ENCODE measurements around the gene PIK3CG. TPM values are rescaled to one million over a fixed set of nuclear protein-coding genes. Genes with fewer than 3 reads are reported as not detected.

The PIK3CG gene
- total and polyA plus RNA-seq, 10 of the 15 experiments (the other 5 are each of a cell fraction or from before 2014, with no cell fraction given) = 0.79 to 7.6 (median 5.2) TPM

DNA sequence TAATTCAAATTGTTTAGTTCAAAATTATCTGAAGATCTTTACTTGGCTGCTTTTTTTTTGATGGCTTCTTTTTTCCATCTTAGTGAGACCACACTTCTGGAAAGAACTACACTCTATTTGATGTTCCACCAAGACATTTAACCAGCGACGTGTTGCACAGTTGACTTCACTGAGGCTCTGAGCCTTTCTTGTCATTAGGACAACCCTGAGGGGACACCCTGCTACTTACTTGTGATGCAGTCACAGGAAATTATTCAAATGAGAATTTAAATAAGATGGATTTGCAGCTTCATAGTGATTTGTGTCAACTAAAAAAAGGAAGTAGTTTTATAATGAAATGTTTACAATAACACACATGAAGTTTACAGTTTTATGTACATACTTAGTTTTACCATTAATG, 25.6 kb upstream of the PIK3CG start:
- 0% methylated on average over 2 of the region's 2 CpGs for WGBS (ENCODE audit: insufficient coverage, insufficient replicate concordance, low lambda C conversion rate, missing lambda C conversion rate)

GRCh38 chr7:106840342-106840741, 24.7 kb upstream of the PIK3CG start:
- Histone ChIP-seq H3K4me2 (ENCODE audit: control insufficient read depth, insufficient read depth) (no peak overlapping the region), H4K20me1 (ENCODE audit: control insufficient read depth, insufficient read depth) (no peaks in the 10 kb centered on the region), H3K4me1 (ENCODE audit: control insufficient read depth, insufficient read depth, low read length) (no peaks in the 10 kb centered on the region), H3K79me2 (ENCODE audit: control insufficient read depth, insufficient read depth, low read length) (no peaks in the 10 kb centered on the region), H3K27me3 (replicated peaks in 1 of 2; ENCODE audit: control insufficient read depth in 2 of 2, insufficient read depth in 2 of 2, low read length in 1 of 2) (peaks cover 0 to 2% of the 10 kb centered on the region in 2 experiments; a peak in 2 of 4 replicates), H3K27ac (ENCODE audit: control insufficient read depth, insufficient read depth) (no peak overlapping the region), H3K4me3 (no peak overlapping the region), H3K9ac (ENCODE audit: control insufficient read depth, insufficient read depth, low read length) (no peak overlapping the region), H2AFZ (ENCODE audit: control insufficient read depth, low read depth, low read length) (no peak overlapping the region), H3K36me3 (ENCODE audit: control insufficient read depth in 2 of 2, insufficient read depth in 2 of 2, low read length in 1 of 2) (no peaks in the 10 kb centered on the region), H3K9me3 (replicated peaks; ENCODE audit: control insufficient read depth, insufficient read depth, low read length) (peaks cover 3% of the 10 kb centered on the region; the same call in 1 of the 3 replicates)
- intact Hi-C loops (cut with micrococcal nuclease; ENCODE audit: unreplicated experiment) (no loop called here), in situ Hi-C loops (cut with MboI) (no loop called here)
- 5% methylated on average over 1 of the region's 1 CpG for WGBS (ENCODE audit: insufficient coverage, insufficient replicate concordance, low lambda C conversion rate, missing lambda C conversion rate)
- RAD21 ChIA-PET (ENCODE audit: unreplicated experiment) = no interaction called here
- no peak for DNase-seq (ENCODE audit: low read depth, low spot score)
- SMC1A ChIA-PET (ENCODE audit: uncharacterized antibody, unreplicated experiment) = no interaction called here
- POLR2A ChIA-PET = no interaction called here
- no peak for ATAC-seq
- no TSS peak for BruUV-seq (replicated peaks)
- no peak for TF ChIP-seq CEBPZ (IDR thresholded peaks at IDR 0.05; ENCODE audit: low read depth, low read length)
- peak; percentile 11 for TF ChIP-seq MEF2B (IDR thresholded peaks at IDR 0.05; ENCODE audit: partially characterized antibody, poor library complexity, severe bottlenecking)
- CTCF ChIA-PET = no interaction called here
- no peak for FAIRE-seq

More for the DNA sequence above, 25.6 kb upstream of the PIK3CG start:
- Histone ChIP-seq H3K27ac (ENCODE audit: control insufficient read depth, insufficient read depth) (no peak overlapping the region), H3K4me3 (no peak overlapping the region), H3K79me2 (ENCODE audit: control insufficient read depth, insufficient read depth, low read length) (no peaks in the 10 kb centered on the region), H3K36me3 (ENCODE audit: control insufficient read depth in 2 of 2, insufficient read depth in 2 of 2, low read length in 1 of 2) (no peaks in the 10 kb centered on the region), H3K4me1 (ENCODE audit: control insufficient read depth, insufficient read depth, low read length) (no peaks in the 10 kb centered on the region), H3K27me3 (replicated peaks in 1 of 2; ENCODE audit: control insufficient read depth in 2 of 2, insufficient read depth in 2 of 2, low read length in 1 of 2) (no peaks in the 10 kb centered on the region), H3K9ac (ENCODE audit: control insufficient read depth, insufficient read depth, low read length) (no peak overlapping the region), H2AFZ (ENCODE audit: control insufficient read depth, low read depth, low read length) (no peak overlapping the region), H3K9me3 (replicated peaks; ENCODE audit: control insufficient read depth, insufficient read depth, low read length) (peaks cover 3% of the 10 kb centered on the region; the same call in 1 of the 3 replicates), H4K20me1 (ENCODE audit: control insufficient read depth, insufficient read depth) (no peaks in the 10 kb centered on the region), H3K4me2 (ENCODE audit: control insufficient read depth, insufficient read depth) (no peak overlapping the region)
- DNase-seq (ENCODE audit: low read depth, low spot score) (no peak), ATAC-seq (no peak), FAIRE-seq (no peak)
- no TSS peak for BruUV-seq (replicated peaks)
- SMC1A ChIA-PET (ENCODE audit: uncharacterized antibody, unreplicated experiment) = no interaction called here
- no peak for TF ChIP-seq PAX8 (IDR thresholded peaks at IDR 0.05)
- CTCF ChIA-PET = no interaction called here
- POLR2A ChIA-PET = no interaction called here
- RAD21 ChIA-PET (ENCODE audit: unreplicated experiment) = no interaction called here
- intact Hi-C loops (cut with micrococcal nuclease; ENCODE audit: unreplicated experiment) = no loop called here
- in situ Hi-C loops (cut with MboI) = no loop called here
